CD14-positive monocyte (primary cell): ENCODE results near the gene ZNF687. TPM values are rescaled to one million over a fixed set of nuclear protein-coding genes. Genes with fewer than 3 reads are reported as not detected.

Experiments
- DNase-seq, 3 donors: peaks; one replicate each; pipeline ENCODE4 v3.0.0-alpha.2; 2011 to 2022
- H2AFZ ChIP-seq: 2 replicates; pipeline ENCODE4 v1.6.0; 2012; ENCODE audit warnings: mild to moderate bottlenecking, low read depth, low read length, inconsistent platforms; ENCODE audit not compliant: insufficient read depth, poor library complexity, severe bottlenecking
- H3K27ac ChIP-seq, 2 donors: 1 replicate in 1 of 2; 2 replicates in 1 of 2; pipeline ENCODE4 v1.5.1; 2012 to 2013; ENCODE audit warnings: low read length in 2 of 2, control low read depth in 1 of 2, inconsistent platforms in 1 of 2, low read depth in 1 of 2, mild to moderate bottlenecking in 1 of 2
- H3K27me3 ChIP-seq, 2 donors: one replicate each; pipeline versions ENCODE4 v1.6.0 to v1.6.1; 2011 to 2013; ENCODE audit warnings: low read length in 2 of 2; ENCODE audit not compliant: control insufficient read depth in 2 of 2, insufficient read depth in 2 of 2
- H3K36me3 ChIP-seq, 2 donors: replicated peaks in 1 of 2; 1 replicate in 1 of 2; 2 replicates in 1 of 2; pipeline versions ENCODE4 v1.5.1 to v1.6.1; 2012 to 2013; ENCODE audit warnings: low read length in 2 of 2, control low read depth in 1 of 2, inconsistent platforms in 1 of 2, mild to moderate bottlenecking in 1 of 2; ENCODE audit not compliant: insufficient read depth in 2 of 2, control insufficient read depth in 1 of 2
- H3K4me1 ChIP-seq, 2 donors: 1 replicate in 1 of 2; 2 replicates in 1 of 2; pipeline versions ENCODE4 v1.5.1 to v1.6.1; 2012 to 2013; ENCODE audit warnings: low read length in 2 of 2, control low read depth in 1 of 2, inconsistent platforms in 1 of 2, mild to moderate bottlenecking in 1 of 2, moderate library complexity in 1 of 2; ENCODE audit not compliant: insufficient read depth in 2 of 2, control insufficient read depth in 1 of 2
- H3K4me2 ChIP-seq: replicated peaks from 2 replicates; pipeline ENCODE3; 2012; ENCODE audit warnings: low read length, moderate library complexity, mild to moderate bottlenecking; ENCODE audit not compliant: poor library complexity, severe bottlenecking; ENCODE audit errors: extremely low read depth
- H3K4me3 ChIP-seq, 3 experiments: fragments of 200-600 bp in 1 of 3; sonication (generic) in 1 of 3; replicated peaks in 1 of 3; 1 replicate in 2 of 3; 2 replicates in 1 of 3; pipeline ENCODE4 v1.5.1; 2011 to 2013; ENCODE audit warnings: low read length in 3 of 3, mild to moderate bottlenecking in 3 of 3, control low read depth in 2 of 3, low read depth in 2 of 3, inconsistent platforms in 1 of 3, moderate library complexity in 1 of 3
- H3K79me2 ChIP-seq: 2 replicates; pipeline ENCODE4 v1.6.0; 2012; ENCODE audit warnings: mild to moderate bottlenecking, control low read depth, inconsistent platforms, low read length, moderate library complexity; ENCODE audit not compliant: insufficient read depth
- H3K9ac ChIP-seq: 2 replicates; pipeline ENCODE4 v1.6.0; 2017; ENCODE audit warnings: low read length, mild to moderate bottlenecking; ENCODE audit not compliant: insufficient read depth, poor library complexity, severe bottlenecking
- H3K9me3 ChIP-seq, 2 donors: replicated peaks in 1 of 2; 1 replicate in 1 of 2; 2 replicates in 1 of 2; pipeline versions ENCODE4 v1.5.1 to v1.6.1; 2012 to 2013; ENCODE audit warnings: low read length in 2 of 2, control low read depth in 1 of 2; ENCODE audit not compliant: control insufficient read depth in 1 of 2, insufficient read depth in 1 of 2
- H4K20me1 ChIP-seq: 2 replicates; pipeline ENCODE4 v1.6.0; 2012; ENCODE audit warnings: mild to moderate bottlenecking, low read length, control low read depth, moderate library complexity; ENCODE audit not compliant: insufficient read depth
- H3K27ac Mint-ChIP-seq, 7 donors: one replicate each; pipeline ENCODE4 v1.8.0; 2020; ENCODE audit warnings: mild to moderate bottlenecking in 7 of 7, mixed read lengths in 7 of 7, moderate library complexity in 6 of 7, inconsistent platforms in 2 of 7
- H3K27me3 Mint-ChIP-seq, 3 donors: one replicate each; pipeline ENCODE4 v1.8.0; 2021 to 2022; ENCODE audit warnings: low read depth in 3 of 3, mild to moderate bottlenecking in 3 of 3, mixed read lengths in 3 of 3, moderate library complexity in 3 of 3, inconsistent platforms in 1 of 3
- H3K36me3 Mint-ChIP-seq, 2 donors: one replicate each; pipeline ENCODE4 v1.8.0; 2020; ENCODE audit warnings: mixed read lengths in 2 of 2, inconsistent platforms in 1 of 2, mild to moderate bottlenecking in 1 of 2
- H3K4me1 Mint-ChIP-seq: one replicate; pipeline ENCODE4 v1.8.0; 2020; ENCODE audit warnings: mild to moderate bottlenecking, mixed read lengths
- H3K4me3 Mint-ChIP-seq, 2 donors: one replicate each; pipeline ENCODE4 v1.8.0; 2020; ENCODE audit warnings: mild to moderate bottlenecking in 2 of 2, mixed read lengths in 2 of 2, moderate library complexity in 1 of 2
- H3K9me3 Mint-ChIP-seq, 7 donors: one replicate each; pipeline ENCODE4 v1.8.0; 2020 to 2022; ENCODE audit warnings: mixed read lengths in 7 of 7, mild to moderate bottlenecking in 6 of 7, moderate library complexity in 6 of 7, inconsistent platforms in 2 of 7
- CTCF ChIP-seq: fragments of 200-600 bp; IDR thresholded peaks from one replicate; pipeline ENCODE4 v1.8.0; 2022; ENCODE audit warnings: antibody characterized with exemption, mild to moderate bottlenecking
- WGBS: methylation state at CpG from one replicate; pipeline ENCODE4 v1.1.5; 2013; ENCODE audit warnings: missing lambda C conversion rate; ENCODE audit not compliant: insufficient coverage; 5-methylcytosine and 5-hydroxymethylcytosine counted together
- intact Hi-C, 2 donors: fragments of 100-400 bp; cut with micrococcal nuclease; formaldehyde crosslinking; loops; one replicate each; pipeline versions ENCODE4 v1.15.0 to v1.15.1; 2023
- polyA plus RNA-seq, 3 donors: library from polyadenylated mRNA; depleted of rRNA in 1 of 3; unstranded in 2 of 3; stranded (reverse) in 1 of 3; fragments of 300-500 nt in 2 of 3; fragments of >200 nt in 1 of 3; fragmentation: Illumina TruSeq in 2 of 3; gene quantifications; 1 replicate in 2 of 3; 2 replicates in 1 of 3; pipeline ENCODE4 v1.2.3, GENCODE V29; 2012 to 2021

Gene ZNF687
- polyA plus RNA-seq, 3 donors = 1.3 to 26.5 (median 1.8) TPM

- peak overlapping the region in 2 of 7 donors; percentile 15 to 36 for H3K27ac Mint-ChIP-seq
- H3K4me1 Mint-ChIP-seq = peaks cover 8% of the 10 kb centered on the region
- Histone ChIP-seq H3K4me2 (no peak overlapping the region), H3K36me3 (peaks cover 63 to 80% of the 10 kb centered on the region in 2 donors), H3K4me3 (no peak overlapping the region), H3K9me3 (no peaks in the 10 kb centered on the region), H3K9ac (no peak overlapping the region), H3K79me2 (peaks cover 12% of the 10 kb centered on the region), H3K27ac (peak overlapping the region in 1 of 2 donors; percentile 46), H4K20me1 (peaks cover 35% of the 10 kb centered on the region), H3K4me1 (peaks cover 0 to 5% of the 10 kb centered on the region in 2 donors), H3K27me3 (no peaks in the 10 kb centered on the region), H2AFZ (no peak overlapping the region)
- no peaks in the 10 kb centered on the region for H3K27me3 Mint-ChIP-seq
- H3K9me3 Mint-ChIP-seq = no peaks in the 10 kb centered on the region
- peaks cover 67 to 87% of the 10 kb centered on the region in 2 donors for H3K36me3 Mint-ChIP-seq
- no peak for DNase-seq
- no peak for TF ChIP-seq CTCF
- intact Hi-C loops = no loop called here
- H3K4me3 Mint-ChIP-seq = no peak overlapping the region
- 86% methylated on average over 5 of the region's 8 CpGs for WGBS
Measured at GRCh38 chr1:151266821-151267220, 15.3 kb upstream of the ZNF687 start.

- Histone ChIP-seq H3K27me3 (no peaks in the 10 kb centered on the region), H3K36me3 (peaks cover 58 to 71% of the 10 kb centered on the region in 2 donors), H3K79me2 (peaks cover 3% of the 10 kb centered on the region), H3K9me3 (no peaks in the 10 kb centered on the region), H3K27ac (peak overlapping the region in 1 of 2 donors; percentile 48), H3K9ac (no peak overlapping the region), H4K20me1 (peaks cover 25% of the 10 kb centered on the region), H3K4me1 (peaks cover 0 to 5% of the 10 kb centered on the region in 2 donors), H3K4me2 (no peak overlapping the region), H3K4me3 (no peak overlapping the region), H2AFZ (no peak overlapping the region)
- intact Hi-C loops = no loop called here
- WGBS = 48% methylated on average over 3 of the region's 4 CpGs
- peaks cover 64 to 84% of the 10 kb centered on the region in 2 donors for H3K36me3 Mint-ChIP-seq
- H3K4me1 Mint-ChIP-seq = peaks cover 8% of the 10 kb centered on the region
- peak overlapping the region in 3 of 7 donors; percentile 39 to 75 (median 65) for H3K27ac Mint-ChIP-seq
- DNase-seq = no peak
- TF ChIP-seq CTCF = no peak
- H3K4me3 Mint-ChIP-seq = no peak overlapping the region
- no peaks in the 10 kb centered on the region for H3K27me3 Mint-ChIP-seq
- no peaks in the 10 kb centered on the region for H3K9me3 Mint-ChIP-seq
Measured at GRCh38 chr1:151267760-151268159, 14.3 kb upstream of the ZNF687 start.
